Measurements from ENCODE around the gene C7.
"Not testable (repeated sequence)": the region's sequence is repeated elsewhere in the genome, so short reads cannot be mapped to it uniquely, and the experiment has no call there.

C7 gene

DNA sequence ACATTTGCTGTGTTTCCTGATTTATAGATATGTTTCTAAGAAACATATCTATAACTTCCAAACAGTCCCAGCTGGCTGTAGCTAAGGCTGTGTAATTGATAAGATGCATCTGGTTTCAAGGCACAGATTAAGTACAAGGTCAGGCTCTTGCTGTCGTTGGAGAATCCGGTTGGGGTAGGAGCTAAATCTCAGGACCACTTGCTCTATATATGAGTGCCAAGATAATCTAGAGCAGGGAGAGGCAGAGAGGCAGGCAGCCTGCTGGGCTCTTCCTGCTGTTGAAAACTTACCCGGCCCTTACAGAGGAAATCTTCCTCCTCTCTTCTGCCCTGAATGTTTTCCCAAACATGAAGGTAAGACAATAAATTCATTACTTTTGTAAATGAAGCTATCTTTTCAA, at the start of gene C7:
TSS of gene C7 (plus strand) at position 234 of the 400 bp plus-strand sequence. CDS start at position 348, 114 bp downstream.
- Histone ChIP-seq H3K9ac (ENCODE audit: low read length) (no peak within 1 kb of the TSS), H3K4me3 (ENCODE audit: low read depth in 1 of 2, low read length in 2 of 2) (peak within 1 kb of the TSS in 1 of 2 donors; percentile 35), H3K36me3 (ENCODE audit: insufficient read depth, low read length) (no peaks in the 10 kb centered on the region), H3K27me3 (ENCODE audit: control insufficient read depth in 1 of 2, insufficient read depth in 2 of 2, low read length in 2 of 2) (no peaks in the 10 kb centered on the region), H3K9me3 (ENCODE audit: low read length) (no peaks in the 10 kb centered on the region), H3K27ac (ENCODE audit: low read depth, low read length) (no peak within 1 kb of the TSS), H3K4me1 (ENCODE audit: insufficient read depth, low read length) (no peaks in the 10 kb centered on the region)

DNA sequence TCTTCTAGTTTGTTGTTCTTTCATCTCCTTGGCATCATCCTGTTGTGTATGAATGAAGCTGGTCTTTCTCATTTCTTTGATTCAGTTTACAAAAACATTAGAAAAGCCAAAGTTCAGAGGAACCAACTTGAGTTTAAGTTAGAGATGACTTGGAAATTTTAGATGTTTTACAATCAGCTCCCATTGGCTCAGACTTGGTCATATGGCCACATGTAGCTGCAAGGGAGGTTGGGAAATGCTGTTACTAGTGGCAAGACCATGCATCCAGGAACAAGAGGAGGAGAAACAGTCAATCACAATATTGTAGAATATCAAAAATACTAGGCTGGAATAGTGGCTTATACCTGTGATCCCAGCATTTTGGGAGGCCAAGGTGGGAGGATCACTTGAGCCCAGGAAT, 48.6 kb upstream of the C7 start:
- H3K27ac ChIP-seq (ENCODE audit: low read depth, low read length): no peak overlapping the region
- H3K9me3 ChIP-seq (ENCODE audit: low read length): no peaks in the 10 kb centered on the region

GRCh38 chr5:40865004-40865403, 44.3 kb upstream of the C7 start:
- not testable (repeated sequence) for H3K27ac ChIP-seq (ENCODE audit: low read depth, low read length); H3K9ac ChIP-seq (ENCODE audit: low read length); H3K4me3 ChIP-seq (ENCODE audit: low read depth in 1 of 2, low read length in 2 of 2); H3K9me3 ChIP-seq (ENCODE audit: low read length); H3K4me1 ChIP-seq (ENCODE audit: insufficient read depth, low read length); H3K27me3 ChIP-seq (ENCODE audit: control insufficient read depth in 1 of 2, insufficient read depth in 2 of 2, low read length in 2 of 2); H3K36me3 ChIP-seq (ENCODE audit: insufficient read depth, low read length)

More for the DNA sequence above, 48.6 kb upstream of the C7 start:
- H3K9ac ChIP-seq (ENCODE audit: low read length): no peak overlapping the region
- H3K36me3 ChIP-seq (ENCODE audit: insufficient read depth, low read length): no peaks in the 10 kb centered on the region
- H3K4me1 ChIP-seq (ENCODE audit: insufficient read depth, low read length): no peaks in the 10 kb centered on the region
- H3K4me3 ChIP-seq (ENCODE audit: low read depth in 1 of 2, low read length in 2 of 2): no peak overlapping the region
- H3K27me3 ChIP-seq (ENCODE audit: control insufficient read depth in 1 of 2, insufficient read depth in 2 of 2, low read length in 2 of 2): no peaks in the 10 kb centered on the region

DNA sequence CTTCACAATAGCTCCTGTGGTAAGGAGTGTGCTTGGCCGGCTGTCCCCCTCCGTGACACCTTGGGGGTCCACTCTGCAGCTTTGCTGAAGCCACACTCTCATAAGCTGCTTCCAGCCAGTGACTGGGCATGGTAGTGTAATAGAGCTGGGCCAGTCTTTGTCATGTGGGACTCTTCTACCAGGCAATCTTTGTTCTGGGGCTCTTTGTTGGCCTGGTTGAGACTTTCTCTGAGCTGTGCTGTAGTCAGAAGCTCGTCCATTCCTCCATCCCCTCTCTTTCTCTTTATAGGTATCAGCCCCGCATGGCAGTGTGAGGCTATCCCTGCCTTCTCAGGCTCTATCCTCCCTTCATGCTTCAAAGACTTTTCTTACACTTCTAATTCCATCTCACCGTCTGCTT, 42.5 kb upstream of the C7 start:
- H3K9me3 ChIP-seq (ENCODE audit: low read length): no peaks in the 10 kb centered on the region
- no peak overlapping the region for H3K4me3 ChIP-seq (ENCODE audit: low read depth in 1 of 2, low read length in 2 of 2)
- H3K27ac ChIP-seq (ENCODE audit: low read depth, low read length): no peak overlapping the region
- no peaks in the 10 kb centered on the region for H3K36me3 ChIP-seq (ENCODE audit: insufficient read depth, low read length)
- H3K4me1 ChIP-seq (ENCODE audit: insufficient read depth, low read length): no peaks in the 10 kb centered on the region
- no peaks in the 10 kb centered on the region for H3K27me3 ChIP-seq (ENCODE audit: control insufficient read depth in 1 of 2, insufficient read depth in 2 of 2, low read length in 2 of 2)
- H3K9ac ChIP-seq (ENCODE audit: low read length): no peak overlapping the region

DNA sequence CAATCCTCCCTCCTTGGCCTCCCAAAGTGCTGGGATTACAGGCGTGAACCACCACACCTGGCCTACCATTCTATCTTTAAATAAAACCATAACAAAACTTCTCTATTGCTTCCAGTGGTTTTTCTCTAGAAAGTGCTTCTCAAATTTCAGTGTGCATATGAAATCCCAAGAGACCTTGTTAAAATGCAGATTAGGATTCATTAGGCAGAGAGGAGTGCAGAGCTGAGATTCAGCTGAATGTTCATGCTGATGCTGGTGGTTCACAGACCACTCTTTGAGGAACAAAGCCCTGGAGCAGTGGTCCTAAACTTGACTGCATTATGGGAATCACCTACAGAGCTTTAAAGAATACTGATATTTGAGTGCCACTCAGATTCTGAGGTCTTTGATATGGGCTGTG, 39.9 kb upstream of the C7 start:
- Histone ChIP-seq H3K27me3 (ENCODE audit: control insufficient read depth in 1 of 2, insufficient read depth in 2 of 2, low read length in 2 of 2) (no peaks in the 10 kb centered on the region), H3K36me3 (ENCODE audit: insufficient read depth, low read length) (no peaks in the 10 kb centered on the region), H3K4me1 (ENCODE audit: insufficient read depth, low read length) (no peaks in the 10 kb centered on the region), H3K4me3 (ENCODE audit: low read depth in 1 of 2, low read length in 2 of 2) (no peak overlapping the region), H3K9ac (ENCODE audit: low read length) (no peak overlapping the region), H3K27ac (ENCODE audit: low read depth, low read length) (no peak overlapping the region), H3K9me3 (ENCODE audit: low read length) (no peaks in the 10 kb centered on the region)

- no peak overlapping the region for H3K27ac ChIP-seq (ENCODE audit: low read depth, low read length)
These were observed 38.1 kb upstream of the C7 start for GRCh38 chr5:40871177-40871576.

DNA sequence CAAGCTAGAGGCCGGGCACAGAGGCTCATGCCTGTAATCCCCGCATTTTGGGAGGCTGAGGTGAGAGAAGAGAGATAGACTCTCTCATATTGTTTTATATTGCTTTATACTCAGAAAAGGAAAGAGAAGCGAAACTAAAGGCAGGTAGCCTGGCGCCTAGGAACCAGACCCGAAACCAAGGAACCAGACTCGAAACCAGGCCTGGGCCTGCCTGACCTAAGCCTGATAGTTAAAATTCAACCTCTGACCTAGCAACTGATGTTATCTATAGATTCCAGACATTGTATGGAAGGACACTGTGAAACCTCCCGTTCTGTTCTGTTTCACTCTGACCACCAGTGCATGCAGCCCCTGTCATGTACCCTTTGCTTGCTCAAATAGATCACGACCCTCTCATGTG, 37.0 kb upstream of the C7 start:
- H3K4me3 ChIP-seq (ENCODE audit: low read depth in 1 of 2, low read length in 2 of 2); H3K27ac ChIP-seq (ENCODE audit: low read depth, low read length); H3K9me3 ChIP-seq (ENCODE audit: low read length); H3K9ac ChIP-seq (ENCODE audit: low read length); H3K4me1 ChIP-seq (ENCODE audit: insufficient read depth, low read length); H3K27me3 ChIP-seq (ENCODE audit: control insufficient read depth in 1 of 2, insufficient read depth in 2 of 2, low read length in 2 of 2); H3K36me3 ChIP-seq (ENCODE audit: insufficient read depth, low read length): not testable (repeated sequence)

More at GRCh38 chr5:40871177-40871576, 38.1 kb upstream of the C7 start:
- Histone ChIP-seq H3K9ac (ENCODE audit: low read length) (no peak overlapping the region), H3K36me3 (ENCODE audit: insufficient read depth, low read length) (no peaks in the 10 kb centered on the region), H3K27me3 (ENCODE audit: control insufficient read depth in 1 of 2, insufficient read depth in 2 of 2, low read length in 2 of 2) (no peaks in the 10 kb centered on the region), H3K4me1 (ENCODE audit: insufficient read depth, low read length) (no peaks in the 10 kb centered on the region), H3K4me3 (ENCODE audit: low read depth in 1 of 2, low read length in 2 of 2) (no peak overlapping the region), H3K9me3 (ENCODE audit: low read length) (no peaks in the 10 kb centered on the region)

- Histone ChIP-seq H3K27ac (ENCODE audit: low read depth, low read length) (no peak overlapping the region), H3K36me3 (ENCODE audit: insufficient read depth, low read length) (no peaks in the 10 kb centered on the region), H3K9me3 (ENCODE audit: low read length) (no peaks in the 10 kb centered on the region), H3K4me3 (ENCODE audit: low read depth in 1 of 2, low read length in 2 of 2) (no peak overlapping the region), H3K9ac (ENCODE audit: low read length) (no peak overlapping the region), H3K27me3 (ENCODE audit: control insufficient read depth in 1 of 2, insufficient read depth in 2 of 2, low read length in 2 of 2) (no peaks in the 10 kb centered on the region), H3K4me1 (ENCODE audit: insufficient read depth, low read length) (no peaks in the 10 kb centered on the region)
These were observed 35.9 kb upstream of the C7 start for GRCh38 chr5:40873286-40873880.

GRCh38 chr5:40875958-40876357, 33.3 kb upstream of the C7 start:
- Histone ChIP-seq H3K4me3 (ENCODE audit: low read depth in 1 of 2, low read length in 2 of 2) (no peak overlapping the region), H3K27ac (ENCODE audit: low read depth, low read length) (no peak overlapping the region), H3K9me3 (ENCODE audit: low read length) (no peaks in the 10 kb centered on the region), H3K4me1 (ENCODE audit: insufficient read depth, low read length) (no peaks in the 10 kb centered on the region), H3K9ac (ENCODE audit: low read length) (no peak overlapping the region), H3K36me3 (ENCODE audit: insufficient read depth, low read length) (no peaks in the 10 kb centered on the region), H3K27me3 (ENCODE audit: control insufficient read depth in 1 of 2, insufficient read depth in 2 of 2, low read length in 2 of 2) (no peaks in the 10 kb centered on the region)

DNA sequence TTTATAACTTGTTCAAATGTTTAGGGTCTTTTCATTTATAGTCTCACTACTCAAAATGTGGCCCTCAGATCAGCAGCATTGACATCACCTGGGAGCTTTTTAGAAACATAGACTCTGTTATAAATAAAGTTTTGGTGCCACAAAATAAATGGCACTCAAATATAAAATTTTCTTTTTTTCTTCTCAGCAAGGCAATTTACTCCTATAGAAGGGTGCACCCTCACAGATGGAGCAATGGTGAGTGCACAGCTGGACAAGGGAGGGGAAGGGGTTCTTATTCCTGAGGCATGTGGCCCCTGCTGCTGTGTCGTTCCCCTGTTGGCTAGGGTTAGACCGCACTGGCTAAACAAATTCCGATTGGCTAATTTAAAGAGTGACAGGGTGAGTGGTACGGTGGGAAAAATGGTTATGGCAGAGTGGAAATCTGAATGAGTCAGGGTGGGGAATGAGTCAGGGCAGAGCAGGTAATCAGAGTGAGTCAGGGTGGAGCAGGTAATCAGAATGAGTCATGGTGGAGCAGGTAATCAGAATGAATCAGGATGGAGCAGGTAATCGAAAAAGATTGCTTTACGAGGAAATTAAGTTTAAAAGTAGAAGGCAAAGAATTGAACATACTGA, 31.8 kb upstream of the C7 start:
- H3K27me3 ChIP-seq (ENCODE audit: control insufficient read depth in 1 of 2, insufficient read depth in 2 of 2, low read length in 2 of 2): no peaks in the 10 kb centered on the region
- H3K9ac ChIP-seq (ENCODE audit: low read length): no peak overlapping the region
- H3K9me3 ChIP-seq (ENCODE audit: low read length): no peaks in the 10 kb centered on the region
- H3K4me1 ChIP-seq (ENCODE audit: insufficient read depth, low read length): no peaks in the 10 kb centered on the region
- no peak overlapping the region for H3K4me3 ChIP-seq (ENCODE audit: low read depth in 1 of 2, low read length in 2 of 2)
- H3K27ac ChIP-seq (ENCODE audit: low read depth, low read length): no peak overlapping the region
- no peaks in the 10 kb centered on the region for H3K36me3 ChIP-seq (ENCODE audit: insufficient read depth, low read length)

DNA sequence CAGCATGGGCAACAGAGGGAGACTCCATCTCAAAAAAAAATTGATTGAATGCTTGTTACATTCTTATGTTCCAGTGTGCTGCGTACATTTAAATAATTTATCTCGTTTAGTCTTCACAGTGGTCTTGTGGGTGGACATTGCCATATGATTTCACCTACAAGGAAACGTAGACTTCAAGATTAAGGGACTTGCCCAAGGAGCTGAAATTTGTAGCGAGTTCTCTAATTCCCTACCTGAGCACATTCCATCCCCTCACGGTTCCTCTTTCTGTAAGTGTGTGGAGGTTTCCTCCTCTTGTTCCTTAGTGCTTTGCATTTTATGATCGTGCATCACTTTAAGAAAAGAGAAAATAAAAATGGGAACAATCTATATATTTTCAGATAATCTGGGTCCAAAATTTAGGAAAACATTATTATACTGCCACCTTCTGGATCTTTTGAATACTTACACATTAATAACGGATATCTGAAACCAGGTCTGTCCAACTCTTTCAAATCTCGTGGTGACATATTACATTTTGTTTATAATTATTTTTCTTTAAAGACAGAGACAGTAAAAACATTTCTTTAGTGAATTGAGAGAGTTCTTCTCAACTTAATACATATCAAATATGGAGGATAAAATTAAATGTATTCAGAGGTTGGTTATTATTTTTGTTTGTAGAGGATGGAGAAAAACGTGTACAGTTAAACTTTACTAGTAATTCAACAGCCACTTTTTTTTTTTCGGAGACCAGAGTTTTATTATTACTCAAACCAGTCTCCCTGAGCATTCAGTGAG, 29.9 kb upstream of the C7 start:
- Histone ChIP-seq H3K4me1 (ENCODE audit: insufficient read depth, low read length) (no peaks in the 10 kb centered on the region), H3K27me3 (ENCODE audit: control insufficient read depth in 1 of 2, insufficient read depth in 2 of 2, low read length in 2 of 2) (no peaks in the 10 kb centered on the region), H3K9ac (ENCODE audit: low read length) (no peak overlapping the region), H3K27ac (ENCODE audit: low read depth, low read length) (no peak overlapping the region), H3K4me3 (ENCODE audit: low read depth in 1 of 2, low read length in 2 of 2) (no peak overlapping the region), H3K9me3 (ENCODE audit: low read length) (no peaks in the 10 kb centered on the region), H3K36me3 (ENCODE audit: insufficient read depth, low read length) (no peaks in the 10 kb centered on the region)
